ENCODE measurements around the gene PANK2.

The PANK2 gene

GRCh38 chr20:3847429-3847940 is 41.7 kb upstream of the PANK2 start:
- peak overlapping the region; percentile 96 for H3K4me3 ChIP-seq (ENCODE audit: low read depth, low read length)
- TF ChIP-seq CTCF (IDR thresholded peaks at IDR 0.05; ENCODE audit: control insufficient read depth, extremely low read depth, insufficient read depth): no peak
- no peak for DNase-seq (ENCODE audit: low read depth)

GRCh38 chr20:3848565-3848964 is 40.6 kb upstream of the PANK2 start:
- TF ChIP-seq CTCF (IDR thresholded peaks at IDR 0.05; ENCODE audit: control insufficient read depth, extremely low read depth, insufficient read depth): no peak
- H3K4me3 ChIP-seq (ENCODE audit: low read depth, low read length): no peak overlapping the region
- DNase-seq (ENCODE audit: low read depth): no peak

- no peak for DNase-seq (ENCODE audit: low read depth)
- TF ChIP-seq CTCF (IDR thresholded peaks at IDR 0.05; ENCODE audit: control insufficient read depth, extremely low read depth, insufficient read depth): 0 out of 2 replicates have a peak, but pooled peaks have one; percentile 3
- no peak overlapping the region for H3K4me3 ChIP-seq (ENCODE audit: low read depth, low read length)
Observed at GRCh38 chr20:3854462-3854871, 34.7 kb upstream of the PANK2 start.

GRCh38 chr20:3857405-3857804 is 31.8 kb upstream of the PANK2 start:
- no peak overlapping the region for H3K4me3 ChIP-seq (ENCODE audit: low read depth, low read length)
- no peak for TF ChIP-seq CTCF (IDR thresholded peaks at IDR 0.05; ENCODE audit: control insufficient read depth, extremely low read depth, insufficient read depth)
- DNase-seq (ENCODE audit: low read depth): no peak

- H3K4me3 ChIP-seq (ENCODE audit: low read depth, low read length): no peak overlapping the region
- TF ChIP-seq CTCF (IDR thresholded peaks at IDR 0.05; ENCODE audit: control insufficient read depth, extremely low read depth, insufficient read depth): no peak
Observed at GRCh38 chr20:3858689-3859088, 30.5 kb upstream of the PANK2 start.

GRCh38 chr20:3861191-3861590 is 28.0 kb upstream of the PANK2 start:
- H3K4me3 ChIP-seq (ENCODE audit: low read depth, low read length): no peak overlapping the region
- TF ChIP-seq CTCF (IDR thresholded peaks at IDR 0.05; ENCODE audit: control insufficient read depth, extremely low read depth, insufficient read depth): no peak
- no peak for DNase-seq (ENCODE audit: low read depth)

More at GRCh38 chr20:3858689-3859088, 30.5 kb upstream of the PANK2 start:
- DNase-seq (ENCODE audit: low read depth): no peak

GRCh38 chr20:3862333-3862732 is 26.9 kb upstream of the PANK2 start:
- H3K4me3 ChIP-seq (ENCODE audit: low read depth, low read length): no peak overlapping the region
- DNase-seq (ENCODE audit: low read depth): no peak
- no peak for TF ChIP-seq CTCF (IDR thresholded peaks at IDR 0.05; ENCODE audit: control insufficient read depth, extremely low read depth, insufficient read depth)

Data from LNCaP clone FGC (cell line).